ENCODE data around the gene RNF112.
"Not testable (repeated sequence)": the region's sequence is repeated elsewhere in the genome, so short reads cannot be mapped to it uniquely, and the experiment has no call there.

DNA sequence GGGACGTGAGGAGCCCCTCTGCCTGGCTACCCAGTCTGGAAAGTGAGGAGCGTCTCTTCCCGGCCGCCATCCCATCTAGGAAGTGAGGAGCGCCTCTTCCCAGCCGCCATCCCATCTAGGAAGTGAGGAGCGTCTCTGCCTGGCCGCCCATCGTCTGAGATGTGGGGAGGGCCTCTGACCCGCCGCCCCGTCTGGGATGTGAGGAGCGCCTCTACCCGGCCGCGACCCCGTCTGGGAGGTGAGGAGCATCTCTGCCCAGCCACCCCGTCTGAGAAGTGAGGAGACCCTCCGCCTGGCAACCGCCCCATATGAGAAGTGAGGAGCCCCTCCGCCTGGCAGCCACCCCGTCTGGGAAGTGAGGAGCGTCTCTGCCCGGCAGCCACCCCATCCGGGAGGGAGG is 30.3 kb downstream of the RNF112 start:
- TF ChIP-seq, protein P1, sequence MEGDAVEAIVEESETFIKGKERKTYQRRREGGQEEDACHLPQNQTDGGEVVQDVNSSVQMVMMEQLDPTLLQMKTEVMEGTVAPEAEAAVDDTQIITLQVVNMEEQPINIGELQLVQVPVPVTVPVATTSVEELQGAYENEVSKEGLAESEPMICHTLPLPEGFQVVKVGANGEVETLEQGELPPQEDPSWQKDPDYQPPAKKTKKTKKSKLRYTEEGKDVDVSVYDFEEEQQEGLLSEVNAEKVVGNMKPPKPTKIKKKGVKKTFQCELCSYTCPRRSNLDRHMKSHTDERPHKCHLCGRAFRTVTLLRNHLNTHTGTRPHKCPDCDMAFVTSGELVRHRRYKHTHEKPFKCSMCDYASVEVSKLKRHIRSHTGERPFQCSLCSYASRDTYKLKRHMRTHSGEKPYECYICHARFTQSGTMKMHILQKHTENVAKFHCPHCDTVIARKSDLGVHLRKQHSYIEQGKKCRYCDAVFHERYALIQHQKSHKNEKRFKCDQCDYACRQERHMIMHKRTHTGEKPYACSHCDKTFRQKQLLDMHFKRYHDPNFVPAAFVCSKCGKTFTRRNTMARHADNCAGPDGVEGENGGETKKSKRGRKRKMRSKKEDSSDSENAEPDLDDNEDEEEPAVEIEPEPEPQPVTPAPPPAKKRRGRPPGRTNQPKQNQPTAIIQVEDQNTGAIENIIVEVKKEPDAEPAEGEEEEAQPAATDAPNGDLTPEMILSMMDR (IDR thresholded peaks at IDR 0.05) = not testable (repeated sequence)
- not testable (repeated sequence) for TF ChIP-seq POLR2A, EP300 (IDR thresholded peaks at IDR 0.05)
